ENCODE results near the gene ZNF302. TPM values are rescaled to one million over a fixed set of nuclear protein-coding genes. Genes with fewer than 3 reads are reported as not detected.

ZNF302 gene
- total RNA-seq, 1 donor from 2014 or later: 17.2 TPM

DNA sequence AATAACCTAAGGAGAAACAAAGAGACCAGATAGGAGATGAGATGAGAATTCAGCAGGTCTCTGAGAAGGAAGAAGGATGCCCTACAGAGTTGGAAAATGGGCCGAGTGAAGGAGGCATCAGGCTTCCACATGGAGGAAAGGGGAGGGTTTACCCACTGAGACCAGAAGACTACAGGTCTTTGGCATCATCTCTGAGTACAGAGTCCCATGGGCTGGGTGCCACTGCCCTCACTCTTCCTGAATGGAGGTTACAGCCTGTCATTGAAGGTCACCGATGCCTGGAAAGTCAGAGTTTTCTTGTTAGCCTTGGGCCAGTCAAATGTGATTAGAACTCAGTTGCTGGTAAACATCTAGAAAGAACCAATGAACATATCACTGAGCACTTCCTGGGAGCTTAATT is 9.9 kb downstream of the ZNF302 start:
- TF ChIP-seq POLR2A (IDR thresholded peaks at IDR 0.05) (no peak), POLR2AphosphoS5 (IDR thresholded peaks at IDR 0.05; ENCODE audit: insufficient read depth in 1 of 2, low read depth in 1 of 2) (no peak)
- TF ChIP-seq, protein P1, sequence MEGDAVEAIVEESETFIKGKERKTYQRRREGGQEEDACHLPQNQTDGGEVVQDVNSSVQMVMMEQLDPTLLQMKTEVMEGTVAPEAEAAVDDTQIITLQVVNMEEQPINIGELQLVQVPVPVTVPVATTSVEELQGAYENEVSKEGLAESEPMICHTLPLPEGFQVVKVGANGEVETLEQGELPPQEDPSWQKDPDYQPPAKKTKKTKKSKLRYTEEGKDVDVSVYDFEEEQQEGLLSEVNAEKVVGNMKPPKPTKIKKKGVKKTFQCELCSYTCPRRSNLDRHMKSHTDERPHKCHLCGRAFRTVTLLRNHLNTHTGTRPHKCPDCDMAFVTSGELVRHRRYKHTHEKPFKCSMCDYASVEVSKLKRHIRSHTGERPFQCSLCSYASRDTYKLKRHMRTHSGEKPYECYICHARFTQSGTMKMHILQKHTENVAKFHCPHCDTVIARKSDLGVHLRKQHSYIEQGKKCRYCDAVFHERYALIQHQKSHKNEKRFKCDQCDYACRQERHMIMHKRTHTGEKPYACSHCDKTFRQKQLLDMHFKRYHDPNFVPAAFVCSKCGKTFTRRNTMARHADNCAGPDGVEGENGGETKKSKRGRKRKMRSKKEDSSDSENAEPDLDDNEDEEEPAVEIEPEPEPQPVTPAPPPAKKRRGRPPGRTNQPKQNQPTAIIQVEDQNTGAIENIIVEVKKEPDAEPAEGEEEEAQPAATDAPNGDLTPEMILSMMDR (IDR thresholded peaks at IDR 0.05): no peak

DNA sequence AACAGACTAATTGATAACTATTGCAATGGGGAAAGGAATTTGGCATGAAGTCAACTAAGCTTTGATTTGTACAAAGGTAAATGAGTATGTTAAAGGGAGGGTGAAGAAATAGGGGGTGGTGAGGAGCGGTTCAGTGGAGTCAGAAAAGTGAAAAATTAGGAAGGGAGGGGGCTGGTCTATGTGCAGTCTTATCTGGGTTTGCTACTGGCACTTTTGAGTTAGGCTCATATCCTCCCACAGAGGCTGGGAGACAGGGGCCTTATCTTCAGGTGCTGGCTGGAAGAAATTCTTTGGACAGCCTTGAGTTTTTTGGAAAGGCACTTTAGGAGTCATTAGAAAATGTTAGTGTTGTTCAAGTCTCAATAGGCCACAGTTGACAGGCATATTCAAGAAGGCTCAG is 11.1 kb downstream of the ZNF302 start:
- Histone ChIP-seq H3K4me1 (no peaks in the 10 kb centered on the region), H3K4me3 (no peak overlapping the region), H3K9me3 (peaks cover 22% of the 10 kb centered on the region), H3K36me3 (peaks cover 0 to 13% of the 10 kb centered on the region in 2 donors), H3K27me3 (no peaks in the 10 kb centered on the region), H3K27ac (no peak overlapping the region)
- no peak for DNase-seq (ENCODE audit: extremely low spot score in 2 of 2)
- intact Hi-C loops (cut with DNase I): no loop called here
- TF ChIP-seq POLR2AphosphoS5 (IDR thresholded peaks at IDR 0.05; ENCODE audit: insufficient read depth in 1 of 2, low read depth in 1 of 2) (no peak), POLR2A (IDR thresholded peaks at IDR 0.05) (no peak)
- TF ChIP-seq, protein P1 (IDR thresholded peaks at IDR 0.05): no peak

More for the DNA sequence above, 9.9 kb downstream of the ZNF302 start:
- Histone ChIP-seq H3K9me3 (peaks cover 24% of the 10 kb centered on the region), H3K4me3 (no peak overlapping the region), H3K27me3 (no peaks in the 10 kb centered on the region), H3K36me3 (peaks cover 6 to 25% of the 10 kb centered on the region in 2 donors), H3K27ac (no peak overlapping the region), H3K4me1 (no peaks in the 10 kb centered on the region)
- intact Hi-C loops (cut with DNase I): no loop called here
- DNase-seq (ENCODE audit: extremely low spot score in 2 of 2): no peak

- peaks cover 8% of the 10 kb centered on the region for H3K9me3 ChIP-seq
- TF ChIP-seq POLR2AphosphoS5 (IDR thresholded peaks at IDR 0.05; ENCODE audit: insufficient read depth in 1 of 2, low read depth in 1 of 2) (no peak), POLR2A (IDR thresholded peaks at IDR 0.05) (no peak)
- TF ChIP-seq, protein P1 (IDR thresholded peaks at IDR 0.05): no peak
- intact Hi-C loops (cut with DNase I): no loop called here
- no peak for DNase-seq (ENCODE audit: extremely low spot score in 2 of 2)
- H3K4me3 ChIP-seq: no peak overlapping the region
- H3K27ac ChIP-seq: no peak overlapping the region
- no peaks in the 10 kb centered on the region for H3K4me1 ChIP-seq
- no peaks in the 10 kb centered on the region for H3K36me3 ChIP-seq
- H3K27me3 ChIP-seq: no peaks in the 10 kb centered on the region
Measured at GRCh38 chr19:34690372-34690771, 12.9 kb downstream of the ZNF302 start.

- no peaks in the 10 kb centered on the region for H3K9me3 ChIP-seq
- H3K4me1 ChIP-seq: no peaks in the 10 kb centered on the region
- intact Hi-C loops (cut with DNase I): no loop called here
Measured at GRCh38 chr19:34692549-34692948, 15.1 kb downstream of the ZNF302 start.

GRCh38 chr19:34707661-34708060 is 30.2 kb downstream of the ZNF302 start:
- intact Hi-C loops (cut with DNase I): loop anchor here (5.0 kb wide), 1 partner anchor 70 kb away; no protein-coding TSS in a partner anchor
- Histone ChIP-seq H3K4me1 (no peaks in the 10 kb centered on the region), H3K4me3 (no peak overlapping the region), H3K9me3 (no peaks in the 10 kb centered on the region), H3K27me3 (no peaks in the 10 kb centered on the region), H3K27ac (no peak overlapping the region), H3K36me3 (no peaks in the 10 kb centered on the region)
- TF ChIP-seq POLR2A (IDR thresholded peaks at IDR 0.05) (no peak), POLR2AphosphoS5 (IDR thresholded peaks at IDR 0.05; ENCODE audit: insufficient read depth in 1 of 2, low read depth in 1 of 2) (no peak)
- TF ChIP-seq, protein P1 (IDR thresholded peaks at IDR 0.05): no peak
- DNase-seq (ENCODE audit: extremely low spot score in 2 of 2): no peak

More at GRCh38 chr19:34692549-34692948, 15.1 kb downstream of the ZNF302 start:
- no peaks in the 10 kb centered on the region for H3K36me3 ChIP-seq
- DNase-seq (ENCODE audit: extremely low spot score in 2 of 2): no peak
- no peaks in the 10 kb centered on the region for H3K27me3 ChIP-seq
- H3K27ac ChIP-seq: no peak overlapping the region
- no peak for TF ChIP-seq POLR2AphosphoS5 (IDR thresholded peaks at IDR 0.05; ENCODE audit: insufficient read depth in 1 of 2, low read depth in 1 of 2)
- TF ChIP-seq, protein P1 (IDR thresholded peaks at IDR 0.05): no peak
- TF ChIP-seq POLR2A (IDR thresholded peaks at IDR 0.05): no peak
- no peak overlapping the region for H3K4me3 ChIP-seq
